Spleen (tissue), 11 donors: ENCODE data around the gene PHF21B. TPM values are rescaled to one million over a fixed set of nuclear protein-coding genes. Genes with fewer than 3 reads are reported as not detected.

Source experiments
- DNase-seq: peaks from one replicate; pipeline ENCODE4 v3.0.0-alpha.2; 2020
- H3K27ac ChIP-seq, 8 donors: fragments of 200-600 bp; sonication (generic) in 7 of 8; 1 replicate in 4 of 8; 2 replicates in 4 of 8; pipeline versions ENCODE4 v1.5.0 to v1.8.0; 2016 to 2021; ENCODE audit warnings: inconsistent platforms in 4 of 8, mild to moderate bottlenecking in 4 of 8, moderate library complexity in 1 of 8
- H3K27me3 ChIP-seq, 7 donors: fragments of 200-600 bp; sonication (generic) in 6 of 7; replicated peaks in 1 of 7; 1 replicate in 4 of 7; 2 replicates in 3 of 7; pipeline versions ENCODE4 v1.5.0 to v1.8.0; 2016 to 2021; ENCODE audit warnings: inconsistent platforms in 3 of 7, mild to moderate bottlenecking in 1 of 7
- H3K36me3 ChIP-seq, 6 donors: fragments of 200-600 bp; sonication (generic) in 5 of 6; 1 replicate in 4 of 6; 2 replicates in 2 of 6; pipeline versions ENCODE4 v1.5.0 to v1.8.0; 2016 to 2021; ENCODE audit warnings: inconsistent platforms in 2 of 6
- H3K4me1 ChIP-seq, 6 donors: fragments of 200-600 bp; sonication (generic) in 5 of 6; 1 replicate in 3 of 6; 2 replicates in 3 of 6; pipeline versions ENCODE4 v1.5.0 to v1.8.0; 2016 to 2021; ENCODE audit warnings: inconsistent platforms in 3 of 6
- H3K4me3 ChIP-seq, 8 donors: fragments of 200-600 bp; sonication (generic) in 7 of 8; 1 replicate in 4 of 8; 2 replicates in 4 of 8; pipeline versions ENCODE4 v1.5.0 to v1.8.0; 2016 to 2021; ENCODE audit warnings: inconsistent platforms in 4 of 8, mild to moderate bottlenecking in 4 of 8, moderate library complexity in 2 of 8
- H3K9me3 ChIP-seq, 8 donors: fragments of 200-600 bp; sonication (generic) in 7 of 8; 1 replicate in 4 of 8; 2 replicates in 4 of 8; pipeline versions ENCODE4 v1.5.0 to v1.8.0; 2016 to 2021; ENCODE audit warnings: inconsistent platforms in 4 of 8
- POLR2A ChIP-seq, 3 donors: fragments of 450-650 bp; IDR thresholded peaks; one replicate each; pipeline ENCODE4 v1.5.1; 2017; ENCODE audit warnings: antibody characterized with exemption in 3 of 3, mild to moderate bottlenecking in 1 of 3
- POLR2AphosphoS5 ChIP-seq, 3 donors: sonication (generic); formaldehyde crosslinking; IDR thresholded peaks; one replicate each; pipeline ENCODE4 v1.5.1; 2017; ENCODE audit warnings: antibody characterized with exemption in 3 of 3
- WGBS, 5 donors: extraction: QIAGEN DNeasy Blood & Tissue Kit in 3 of 5; methylation state at CpG; one replicate each; pipeline versions ENCODE4 v1.1.5 to v1.1.7; 2013 to 2018; 5-methylcytosine and 5-hydroxymethylcytosine counted together
- intact Hi-C: fragments of 100-400 bp; cut with DNase I; formaldehyde crosslinking; loops from one replicate; pipeline ENCODE4 v1.15.0; 2023; ENCODE audit warnings: low total_unique reads
- polyA plus RNA-seq, 3 donors: library from polyadenylated mRNA; stranded (reverse); fragments of 200-250 nt; gene quantifications; one replicate each; pipeline ENCODE4 v1.2.1, GENCODE V29; 2013
- total RNA-seq, 7 donors: library from RNA; depleted of rRNA in 3 of 7; stranded (reverse); fragments of >200 nt in 3 of 7; fragmentation: NEBNext Ultra II Directional in 4 of 7; extraction: Animal tissue kit (Norgen Biotek cat#: 25700) in 4 of 7; gene quantifications; one replicate each; pipeline versions ENCODE4 v1.1.0 to v1.2.1, GENCODE V29; 2016 to 2021
- TF ChIP-seq, protein P1 (sequence below), 11 experiments: fragments of 200-600 bp in 7 of 11; fragments of 450-650 bp in 4 of 11; sonication (generic) in 4 of 11; IDR thresholded peaks in 8 of 11; conservative IDR thresholded peaks in 3 of 11; 1 replicate in 7 of 11; 2 replicates in 4 of 11; pipeline versions ENCODE4 v1.4.0 to v1.8.0; 2016 to 2021; ENCODE audit warnings: antibody characterized with exemption in 11 of 11, inconsistent platforms in 4 of 11, mild to moderate bottlenecking in 1 of 11
- donor health status: healthy with polysubstance abuse.
- donor health status: DM: no; HTN: no; CAD: no; lungs with moderate emphysema.
- donor health status: DM: no; HTN: no; CAD: no.
- donor health status: Bipolar disorder and iron deficiency.
- donor health status: healthy.
- donor health status: DM: no; HTN: no; CAD: no.
- donor health status: DM: yes; HTN: yes; CAD: no.

PHF21B gene
- total and polyA plus RNA-seq, 10 donors: 0.03 to 0.46 (median 0.09) TPM; not detected in 4

DNA sequence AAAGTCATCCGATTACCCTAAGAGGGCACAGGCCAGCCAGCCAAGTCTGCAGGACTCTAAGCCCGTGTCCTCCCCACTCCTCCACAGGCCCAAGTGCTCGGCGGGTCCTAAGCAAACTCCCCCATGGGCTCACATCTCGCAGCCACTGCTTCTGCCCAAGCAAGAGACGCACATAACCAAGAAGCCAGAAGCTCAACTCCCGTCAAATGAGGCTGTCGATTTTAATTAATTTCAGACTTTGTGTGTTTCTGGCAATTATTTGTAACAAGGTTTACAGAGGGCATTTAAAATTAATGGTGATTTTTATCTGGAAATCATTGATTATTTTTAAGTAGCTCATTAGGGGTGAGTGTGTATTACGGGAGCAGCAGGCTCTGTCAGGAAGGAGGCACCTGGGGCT lies 27.4 kb downstream of the PHF21B start:
- Histone ChIP-seq H3K27ac (no peak overlapping the region), H3K4me1 (no peaks in the 10 kb centered on the region), H3K27me3 (peaks cover 0 to 49% (median 0%) of the 10 kb centered on the region in 7 donors), H3K4me3 (no peak overlapping the region), H3K9me3 (no peaks in the 10 kb centered on the region), H3K36me3 (no peaks in the 10 kb centered on the region)
- no peak for DNase-seq
- TF ChIP-seq, protein P1, sequence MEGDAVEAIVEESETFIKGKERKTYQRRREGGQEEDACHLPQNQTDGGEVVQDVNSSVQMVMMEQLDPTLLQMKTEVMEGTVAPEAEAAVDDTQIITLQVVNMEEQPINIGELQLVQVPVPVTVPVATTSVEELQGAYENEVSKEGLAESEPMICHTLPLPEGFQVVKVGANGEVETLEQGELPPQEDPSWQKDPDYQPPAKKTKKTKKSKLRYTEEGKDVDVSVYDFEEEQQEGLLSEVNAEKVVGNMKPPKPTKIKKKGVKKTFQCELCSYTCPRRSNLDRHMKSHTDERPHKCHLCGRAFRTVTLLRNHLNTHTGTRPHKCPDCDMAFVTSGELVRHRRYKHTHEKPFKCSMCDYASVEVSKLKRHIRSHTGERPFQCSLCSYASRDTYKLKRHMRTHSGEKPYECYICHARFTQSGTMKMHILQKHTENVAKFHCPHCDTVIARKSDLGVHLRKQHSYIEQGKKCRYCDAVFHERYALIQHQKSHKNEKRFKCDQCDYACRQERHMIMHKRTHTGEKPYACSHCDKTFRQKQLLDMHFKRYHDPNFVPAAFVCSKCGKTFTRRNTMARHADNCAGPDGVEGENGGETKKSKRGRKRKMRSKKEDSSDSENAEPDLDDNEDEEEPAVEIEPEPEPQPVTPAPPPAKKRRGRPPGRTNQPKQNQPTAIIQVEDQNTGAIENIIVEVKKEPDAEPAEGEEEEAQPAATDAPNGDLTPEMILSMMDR (IDR thresholded peaks at IDR 0.05 in 8 of 11, conservative IDR thresholded peaks at IDR 0.05 in 3 of 11): no peak
- TF ChIP-seq POLR2A (IDR thresholded peaks at IDR 0.05) (no peak), POLR2AphosphoS5 (IDR thresholded peaks at IDR 0.05) (no peak)
- intact Hi-C loops: no loop called here
- 79 to 89% (median 85%) methylated on average over 7 to 9 of the region's 9 CpGs for WGBS, 5 donors

DNA sequence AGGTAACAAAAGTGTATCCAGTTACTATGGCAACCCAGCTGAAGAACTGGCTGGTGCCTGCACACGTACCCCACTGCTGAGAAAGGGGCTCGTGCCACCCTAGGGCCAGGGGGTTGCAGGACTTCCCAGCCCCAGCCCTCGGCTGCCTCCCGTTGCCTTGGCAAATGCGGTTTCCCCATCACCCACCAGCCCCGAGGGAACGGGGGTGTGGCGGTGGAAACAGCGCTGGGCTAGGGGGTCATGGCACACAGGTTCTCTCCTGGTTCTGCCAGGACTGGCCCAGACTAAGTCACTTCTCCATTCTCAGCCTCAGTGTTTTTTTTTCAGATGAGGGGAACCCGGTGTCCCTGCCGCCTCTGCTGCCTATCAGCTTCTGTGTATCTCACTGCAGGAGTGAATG lies 27.9 kb downstream of the PHF21B start:
- DNase-seq: no peak
- Histone ChIP-seq H3K36me3 (no peaks in the 10 kb centered on the region), H3K4me3 (no peak overlapping the region), H3K27me3 (peaks cover 0 to 43% (median 0%) of the 10 kb centered on the region in 7 donors), H3K27ac (no peak overlapping the region), H3K9me3 (no peaks in the 10 kb centered on the region), H3K4me1 (no peaks in the 10 kb centered on the region)
- intact Hi-C loops: no loop called here
- TF ChIP-seq, protein P1 (IDR thresholded peaks at IDR 0.05 in 8 of 11, conservative IDR thresholded peaks at IDR 0.05 in 3 of 11): no peak
- no peak for TF ChIP-seq POLR2A (IDR thresholded peaks at IDR 0.05)
- TF ChIP-seq POLR2AphosphoS5 (IDR thresholded peaks at IDR 0.05): no peak
- 81 to 89% (median 82%) methylated on average over 10 to 11 of the region's 11 CpGs for WGBS, 5 donors

DNA sequence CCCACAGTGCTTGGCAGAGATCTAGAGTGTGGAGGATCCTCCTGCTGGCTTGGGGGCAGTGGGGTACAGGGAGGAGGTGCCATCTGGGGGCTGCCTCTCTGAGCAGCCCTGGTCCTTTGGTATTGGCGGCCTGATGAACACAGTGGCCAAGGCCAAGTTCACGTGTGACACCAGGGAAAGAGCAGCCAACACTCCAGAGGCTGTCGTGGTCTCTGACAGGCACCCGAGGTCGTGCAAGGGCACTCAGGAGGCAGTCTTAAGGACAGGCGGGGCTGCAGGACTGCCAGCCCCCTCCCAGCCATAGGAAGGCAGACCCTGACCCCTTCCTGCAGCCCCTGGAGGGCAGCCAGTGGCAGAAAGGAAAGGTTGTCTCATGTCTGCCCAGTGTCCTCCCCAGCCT lies 30.7 kb downstream of the PHF21B start:
- peaks cover 0 to 42% (median 0%) of the 10 kb centered on the region in 7 donors for H3K27me3 ChIP-seq
- 44 to 70% (median 59%) methylated on average over 2 to 6 of the region's 6 CpGs for WGBS, 5 donors

DNA sequence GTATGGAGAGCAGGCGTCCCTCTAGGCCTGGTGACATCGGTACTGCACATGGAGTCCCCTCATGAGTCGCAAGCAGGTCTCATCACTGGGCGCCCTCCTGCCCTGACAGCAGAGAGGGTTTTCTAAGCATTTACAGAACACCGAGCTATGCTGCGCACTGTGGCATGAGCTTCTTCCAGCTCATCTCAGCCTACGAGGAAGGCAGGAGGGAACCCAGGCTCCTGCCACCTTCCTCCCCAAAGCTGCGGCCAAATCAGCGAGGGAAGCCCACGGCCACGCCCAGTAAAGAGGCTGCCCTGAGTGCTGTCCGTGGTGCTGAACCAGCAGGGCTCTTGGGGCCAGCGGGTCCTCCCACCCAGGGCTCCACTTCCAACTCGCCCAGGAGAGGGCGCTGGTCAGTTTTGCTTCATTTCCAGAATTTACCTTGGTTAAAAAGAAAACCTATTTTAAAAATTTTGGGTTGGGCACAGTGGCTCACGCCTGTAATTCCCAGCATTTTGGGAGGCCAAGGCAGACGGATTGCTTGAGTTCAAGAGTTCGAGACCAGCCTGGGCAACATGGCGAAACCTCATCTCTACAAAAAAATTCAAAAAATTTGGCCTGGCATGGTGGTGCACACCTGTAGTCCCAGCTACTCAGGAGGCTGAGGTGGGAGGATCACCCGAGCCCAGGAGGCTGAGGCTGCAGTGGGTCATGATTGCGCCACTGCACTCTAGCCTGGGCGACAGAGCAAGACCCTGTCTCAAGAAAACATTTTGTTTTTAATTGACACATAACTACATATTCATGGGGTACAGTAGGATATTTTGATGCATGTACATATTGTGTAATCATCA lies 34.2 kb downstream of the PHF21B start:
- intact Hi-C loops: no loop called here
- peak; percentile 81 for DNase-seq
- peak in 2 of 3 donors; percentile 13 to 22 for TF ChIP-seq POLR2AphosphoS5 (IDR thresholded peaks at IDR 0.05)
- TF ChIP-seq, protein P1 (IDR thresholded peaks at IDR 0.05 in 8 of 11, conservative IDR thresholded peaks at IDR 0.05 in 3 of 11): peak in 9 of 11 experiments; percentile 20 to 74 (median 50)
- no peak for TF ChIP-seq POLR2A (IDR thresholded peaks at IDR 0.05)
- no peaks in the 10 kb centered on the region for H3K4me1 ChIP-seq
- WGBS, 5 donors: 32 to 44% (median 42%) methylated on average over 17 to 22 of the region's 22 CpGs
- H3K27me3 ChIP-seq: peaks cover 0 to 60% (median 0%) of the 10 kb centered on the region in 7 donors
- no peak overlapping the region for H3K27ac ChIP-seq
- no peaks in the 10 kb centered on the region for H3K36me3 ChIP-seq
- H3K9me3 ChIP-seq: no peaks in the 10 kb centered on the region
- H3K4me3 ChIP-seq: no peak overlapping the region

More for the DNA sequence above, 30.7 kb downstream of the PHF21B start:
- DNase-seq: no peak
- intact Hi-C loops: no loop called here
- TF ChIP-seq, protein P1 (IDR thresholded peaks at IDR 0.05 in 8 of 11, conservative IDR thresholded peaks at IDR 0.05 in 3 of 11): no peak
- TF ChIP-seq POLR2A (IDR thresholded peaks at IDR 0.05) (no peak), POLR2AphosphoS5 (IDR thresholded peaks at IDR 0.05) (no peak)
- Histone ChIP-seq H3K36me3 (no peaks in the 10 kb centered on the region), H3K4me3 (no peak overlapping the region), H3K4me1 (no peaks in the 10 kb centered on the region), H3K9me3 (no peaks in the 10 kb centered on the region), H3K27ac (no peak overlapping the region)
